Keratinocyte (primary cell): ENCODE measurements around the gene WIPF3. TPM values are rescaled to one million over a fixed set of nuclear protein-coding genes. Genes with fewer than 3 reads are reported as not detected.

Source experiments
- DNase-seq: peaks from one replicate; pipeline ENCODE4 v3.0.0-alpha.2; 2011; ENCODE audit warnings: low read depth, missing footprints, low spot score
- FAIRE-seq: peaks from 2 replicates; lab custom pipeline; 2011; peaks lifted over from hg19 to GRCh38; lab: Jason Lieb, UNC
- H2AFZ ChIP-seq: 2 replicates; pipeline ENCODE4 v1.6.0; 2012; ENCODE audit warnings: low read length, control low read depth, inconsistent platforms; ENCODE audit not compliant: control insufficient read depth
- H3K27ac ChIP-seq: 2 replicates; pipeline ENCODE4 v1.5.1; 2011; ENCODE audit warnings: low read length; ENCODE audit not compliant: control insufficient read depth, insufficient read depth
- H3K27me3 ChIP-seq: 3 replicates; pipeline ENCODE4 v1.6.0; 2011; ENCODE audit warnings: low read length; ENCODE audit not compliant: control insufficient read depth, insufficient read depth; ENCODE audit errors: extremely low read depth
- H3K36me3 ChIP-seq, 2 experiments: 2 replicates in 1 of 2; 3 replicates in 1 of 2; pipeline ENCODE4 v1.5.1; 2011; ENCODE audit warnings: low read length in 2 of 2, mild to moderate bottlenecking in 1 of 2; ENCODE audit not compliant: control insufficient read depth in 2 of 2, insufficient read depth in 2 of 2; ENCODE audit errors: extremely low read depth in 1 of 2
- H3K4me1 ChIP-seq: 3 replicates; pipeline ENCODE4 v1.5.1; 2011; ENCODE audit warnings: low read length; ENCODE audit not compliant: control insufficient read depth, insufficient read depth; ENCODE audit errors: extremely low read depth
- H3K4me2 ChIP-seq: 3 replicates; pipeline ENCODE4 v1.6.0; 2011; ENCODE audit warnings: low read depth, low read length; ENCODE audit not compliant: control insufficient read depth, insufficient read depth; ENCODE audit errors: extremely low read depth
- H3K4me3 ChIP-seq, 3 experiments: fragments of 200-600 bp in 1 of 3; sonication (generic) in 1 of 3; 2 replicates in 2 of 3; 3 replicates in 1 of 3; pipeline ENCODE4 v1.5.1; 2011 to 2016; ENCODE audit warnings: low read length in 3 of 3, mild to moderate bottlenecking in 3 of 3, control low read depth in 2 of 3, inconsistent platforms in 1 of 3, low read depth in 1 of 3, mixed read lengths in 1 of 3, mixed run types in 1 of 3, moderate library complexity in 1 of 3; ENCODE audit not compliant: control insufficient read depth in 2 of 3, insufficient read depth in 2 of 3; ENCODE audit errors: extremely low read depth in 1 of 3
- H3K79me2 ChIP-seq: 2 replicates; pipeline ENCODE4 v1.6.0; 2012; ENCODE audit warnings: low read length; ENCODE audit not compliant: control insufficient read depth, insufficient read depth
- H3K9ac ChIP-seq: 3 replicates; pipeline ENCODE4 v1.6.0; 2011; ENCODE audit warnings: low read length; ENCODE audit not compliant: control insufficient read depth, insufficient read depth; ENCODE audit errors: extremely low read depth
- H3K9me1 ChIP-seq: 3 replicates; pipeline ENCODE4 v1.6.0; 2011; ENCODE audit warnings: low read length; ENCODE audit not compliant: control insufficient read depth, insufficient read depth; ENCODE audit errors: extremely low read depth
- H3K9me3 ChIP-seq: 2 replicates; pipeline ENCODE4 v1.5.1; 2012; ENCODE audit warnings: low read depth, low read length; ENCODE audit not compliant: control insufficient read depth
- H4K20me1 ChIP-seq: 3 replicates; pipeline ENCODE4 v1.6.0; 2011; ENCODE audit warnings: low read length; ENCODE audit not compliant: control insufficient read depth, insufficient read depth; ENCODE audit errors: extremely low read depth
- CTCF ChIP-seq, 3 experiments: IDR thresholded peaks in 1 of 3; conservative IDR thresholded peaks in 1 of 3; optimal IDR thresholded peaks in 1 of 3; 2 replicates in 2 of 3; 3 replicates in 1 of 3; pipeline versions ENCODE3 to v1.5.1; 2011; ENCODE audit warnings: low read length in 3 of 3, mild to moderate bottlenecking in 3 of 3, moderate library complexity in 2 of 3, control low read depth in 1 of 3, inconsistent platforms in 1 of 3; ENCODE audit not compliant: insufficient read depth in 2 of 3; ENCODE audit errors: extremely low read depth in 1 of 3
- EZH2 ChIP-seq: IDR thresholded peaks from one replicate; pipeline ENCODE4 v1.6.1; 2012; ENCODE audit warnings: inconsistent platforms, mild to moderate bottlenecking, low read length, moderate library complexity
- dilution Hi-C: fragments of 300-500 bp; cut with MboI; formaldehyde crosslinking; loops from one replicate; pipeline ENCODE4 v1.7.0; 2020; ENCODE audit warnings: low sequenced_read_pairs; ENCODE audit not compliant: extremely low pct_ligation_motif_present
- polyA plus RNA-seq, 5 experiments: library from polyadenylated mRNA; depleted of rRNA in 3 of 5; stranded (reverse) in 3 of 5; stranded (forward) in 1 of 5; unstranded in 1 of 5; fragments of >200 nt; gene quantifications; 1 replicate in 1 of 5; 2 replicates in 3 of 5; 3 replicates in 1 of 5; pipeline versions ENCODE4 v1.2.1 to v1.2.3, GENCODE V29; 2011 to 2012; ENCODE audit warnings: missing spikeins in 2 of 5, low read depth in 1 of 5, low replicate concordance in 1 of 5

The WIPF3 gene
- polyA plus RNA-seq, 1 donor (not counting 4 experiments of a cell fraction or from before 2014, with no cell fraction given): 0.04 TPM

GRCh38 chr7:29924006-29924405 is 117.7 kb downstream of the WIPF3 start:
- no peaks in the 10 kb centered on the region for H3K79me2 ChIP-seq
- no peak overlapping the region for H3K4me3 ChIP-seq
- dilution Hi-C loops: no loop called here
- H3K9me3 ChIP-seq: no peaks in the 10 kb centered on the region
- H3K27ac ChIP-seq: no peak overlapping the region
- FAIRE-seq (no peak), DNase-seq (no peak)
- no peaks in the 10 kb centered on the region for H3K4me1 ChIP-seq
- no peak overlapping the region for H3K9ac ChIP-seq
- TF ChIP-seq EZH2 (no peak), CTCF (optimal IDR thresholded peaks at IDR 0.05 in 1 of 3, IDR thresholded peaks at IDR 0.05 in 1 of 3, conservative IDR thresholded peaks at IDR 0.05 in 1 of 3; ENCODE audit: extremely low read depth in 1 of 3, insufficient read depth in 2 of 3, low read length in 3 of 3) (no peak)
- no peaks in the 10 kb centered on the region for H3K27me3 ChIP-seq
- H3K9me1 ChIP-seq: no peaks in the 10 kb centered on the region
- H3K4me2 ChIP-seq: no peak overlapping the region
- peaks cover 5 to 25% of the 10 kb centered on the region in 2 experiments for H3K36me3 ChIP-seq
- H2AFZ ChIP-seq: no peak overlapping the region
- no peaks in the 10 kb centered on the region for H4K20me1 ChIP-seq

GRCh38 chr7:29924684-29925083 is 118.4 kb downstream of the WIPF3 start:
- FAIRE-seq: no peak

More at GRCh38 chr7:29924684-29925083, 118.4 kb downstream of the WIPF3 start:
- Histone ChIP-seq H3K4me2 (no peak overlapping the region), H3K27me3 (no peaks in the 10 kb centered on the region), H3K4me3 (no peak overlapping the region), H3K9me1 (no peaks in the 10 kb centered on the region), H3K79me2 (no peaks in the 10 kb centered on the region), H4K20me1 (no peaks in the 10 kb centered on the region), H3K9me3 (no peaks in the 10 kb centered on the region), H3K27ac (no peak overlapping the region), H3K4me1 (no peaks in the 10 kb centered on the region), H3K9ac (no peak overlapping the region), H2AFZ (no peak overlapping the region), H3K36me3 (peaks cover 5 to 25% of the 10 kb centered on the region in 2 experiments)
- DNase-seq: no peak
- TF ChIP-seq CTCF (optimal IDR thresholded peaks at IDR 0.05 in 1 of 3, IDR thresholded peaks at IDR 0.05 in 1 of 3, conservative IDR thresholded peaks at IDR 0.05 in 1 of 3; ENCODE audit: extremely low read depth in 1 of 3, insufficient read depth in 2 of 3, low read length in 3 of 3) (no peak), EZH2 (no peak)
- dilution Hi-C loops: no loop called here
